ENCODE results near the gene PPM1J. TPM values are rescaled to one million over a fixed set of nuclear protein-coding genes. Genes with fewer than 3 reads are reported as not detected.
"Not testable (repeated sequence)": the region's sequence is repeated elsewhere in the genome, so short reads cannot be mapped to it uniquely, and the experiment has no call there.

PPM1J gene, protein sequence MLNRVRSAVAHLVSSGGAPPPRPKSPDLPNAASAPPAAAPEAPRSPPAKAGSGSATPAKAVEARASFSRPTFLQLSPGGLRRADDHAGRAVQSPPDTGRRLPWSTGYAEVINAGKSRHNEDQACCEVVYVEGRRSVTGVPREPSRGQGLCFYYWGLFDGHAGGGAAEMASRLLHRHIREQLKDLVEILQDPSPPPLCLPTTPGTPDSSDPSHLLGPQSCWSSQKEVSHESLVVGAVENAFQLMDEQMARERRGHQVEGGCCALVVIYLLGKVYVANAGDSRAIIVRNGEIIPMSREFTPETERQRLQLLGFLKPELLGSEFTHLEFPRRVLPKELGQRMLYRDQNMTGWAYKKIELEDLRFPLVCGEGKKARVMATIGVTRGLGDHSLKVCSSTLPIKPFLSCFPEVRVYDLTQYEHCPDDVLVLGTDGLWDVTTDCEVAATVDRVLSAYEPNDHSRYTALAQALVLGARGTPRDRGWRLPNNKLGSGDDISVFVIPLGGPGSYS
- total RNA-seq: 1.5 and 2.4 TPM in 2 replicates
- polyA plus RNA-seq (2012): 0.69 TPM

DNA sequence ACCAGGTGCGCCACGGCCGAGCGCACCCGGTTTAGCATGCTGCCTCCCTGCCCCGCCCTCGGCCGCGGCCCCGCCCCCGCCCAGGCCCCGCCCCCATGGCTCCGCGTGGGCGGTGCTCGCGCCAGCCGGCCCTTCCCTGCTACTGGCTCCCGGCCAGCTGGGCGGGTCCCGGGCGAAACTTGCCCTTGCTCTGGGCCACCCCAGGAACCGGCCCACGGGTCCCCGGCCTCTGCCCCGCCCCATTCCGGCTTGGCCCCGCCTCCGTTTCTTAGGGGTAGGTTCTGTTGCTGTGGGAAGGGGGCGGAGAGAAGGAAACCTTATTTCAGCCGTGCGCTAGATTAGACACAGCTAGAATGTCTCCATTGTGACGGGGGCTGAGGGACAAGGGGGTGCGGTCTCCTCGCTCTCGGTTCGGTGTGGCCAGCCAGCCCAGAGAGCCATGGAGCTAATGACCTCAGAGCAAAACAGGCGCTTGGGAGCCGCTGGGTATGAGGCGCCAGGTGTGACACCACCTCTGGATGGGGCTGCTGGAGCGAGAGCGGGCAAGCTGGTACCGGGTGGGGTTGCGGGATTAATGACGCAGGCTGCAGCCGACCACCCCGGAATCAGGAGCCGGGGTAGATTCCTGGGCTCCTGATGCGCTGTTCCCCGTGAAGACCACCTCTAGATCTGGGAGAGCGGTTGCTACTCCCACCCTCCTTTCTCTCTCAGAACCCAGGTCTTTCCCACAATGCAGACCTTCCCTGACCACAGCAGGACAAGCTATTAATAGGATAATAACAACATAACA lies at the start of gene PPM1J:
Gene PPM1J, minus strand, starts transcription at position 69 of the 790 bp plus-strand sequence. Its CDS starts 31 bp downstream, at position 38.
- peak; percentile 94 for DNase-seq (ENCODE audit: low read depth)

DNA sequence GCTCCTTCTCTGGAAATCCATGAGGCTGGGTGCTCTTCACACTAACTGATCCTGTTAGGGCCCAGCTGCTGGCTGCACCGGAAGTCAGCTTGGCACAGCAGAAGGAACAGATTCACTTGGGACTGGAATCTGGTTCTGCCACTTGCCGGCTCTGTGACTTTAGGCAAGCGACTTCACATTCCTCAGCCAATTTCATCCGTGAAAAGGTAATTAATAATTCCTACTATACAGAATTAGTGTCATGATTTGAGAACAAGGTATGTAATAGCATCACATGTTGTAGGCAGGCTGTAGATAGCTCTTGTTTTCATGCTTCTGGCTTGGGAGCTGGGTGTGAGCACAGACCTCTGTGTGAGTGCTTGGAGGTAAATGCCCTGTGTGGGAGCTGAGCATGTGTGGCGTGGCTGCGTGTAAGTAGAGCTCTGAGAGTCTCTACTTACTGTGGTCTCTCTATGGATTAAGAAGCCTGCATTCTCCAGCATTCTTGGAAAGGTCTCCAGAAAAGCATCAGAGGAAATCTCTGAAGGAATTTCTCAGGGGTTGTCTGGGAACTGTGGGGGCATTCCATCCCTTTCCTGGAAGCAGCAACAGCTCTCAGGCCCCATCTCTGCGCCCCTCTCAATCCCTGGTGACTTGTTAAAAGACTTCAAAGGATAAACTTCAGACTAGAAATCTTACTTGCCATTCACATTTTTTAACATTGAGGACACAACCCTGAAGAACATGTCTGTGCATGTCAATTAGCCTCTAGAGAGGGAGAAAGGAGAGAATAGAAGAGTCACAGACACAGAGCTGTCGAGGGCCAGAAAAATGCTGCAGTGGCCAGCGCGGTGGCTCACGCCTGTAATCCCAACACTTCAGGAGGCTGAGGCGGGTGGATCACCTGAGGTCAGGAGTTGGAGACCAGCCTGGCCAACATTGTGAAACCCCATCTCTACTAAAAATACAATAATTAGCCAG lies 47.7 kb upstream of the PPM1J start:
- peak; percentile 67 for DNase-seq (ENCODE audit: low read depth)

DNA sequence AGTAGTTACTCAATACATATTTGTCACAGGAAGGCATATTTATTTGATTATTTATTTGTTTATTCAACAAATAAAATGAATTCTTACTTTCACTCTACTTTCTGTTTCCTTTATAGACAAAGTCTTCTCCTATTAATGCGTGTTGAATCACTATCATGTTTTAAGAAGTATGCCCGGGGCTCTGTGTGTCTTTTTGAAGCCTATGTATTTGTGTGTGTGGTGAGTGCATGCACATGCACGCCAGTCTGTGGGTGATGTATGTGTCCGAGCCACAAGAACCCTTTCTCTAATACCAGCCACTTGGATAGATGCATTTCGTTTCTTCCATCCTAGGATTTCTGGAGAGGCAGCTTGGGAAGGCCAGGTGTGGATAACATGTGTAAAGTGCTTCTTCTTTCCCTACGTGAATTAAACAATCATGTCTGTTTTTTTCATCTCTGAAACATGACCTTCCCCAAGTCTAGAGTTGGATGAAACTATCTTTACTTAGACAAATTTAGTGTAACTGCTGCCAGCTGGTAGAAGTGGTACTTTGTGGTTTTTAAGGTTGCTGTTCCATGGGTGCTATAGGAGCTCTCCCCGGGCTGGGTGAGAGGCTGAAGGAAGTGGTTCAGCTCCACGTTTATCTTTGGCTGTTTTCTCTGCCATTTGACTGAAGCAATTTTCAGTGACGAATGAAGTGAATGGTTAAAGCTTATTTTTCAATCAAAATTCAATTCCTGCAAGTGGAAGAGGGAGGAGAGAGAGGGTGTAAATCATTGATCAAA lies 46.8 kb upstream of the PPM1J start:
- DNase-seq (ENCODE audit: low read depth): peak; percentile 11

DNA sequence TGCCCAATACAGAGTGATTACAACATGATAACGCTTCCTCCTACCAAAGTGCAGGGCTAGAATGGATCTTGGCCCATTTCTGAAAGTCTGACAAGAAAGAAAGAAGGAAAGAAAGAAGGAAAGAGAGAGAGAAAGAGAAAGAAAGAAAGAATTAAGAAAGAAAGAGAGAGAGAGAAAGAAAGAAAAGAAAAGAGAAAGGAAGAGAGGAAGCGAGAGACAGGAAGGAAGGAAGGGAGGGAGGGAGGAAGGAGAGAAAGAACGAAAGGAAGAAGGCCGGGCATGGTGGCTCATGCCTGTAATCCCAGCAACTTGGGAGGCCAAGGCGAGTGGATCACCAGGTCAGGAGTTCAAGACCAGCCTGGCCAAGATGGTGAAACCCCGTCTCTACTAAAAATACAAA lies 44.1 kb upstream of the PPM1J start:
- no peak for DNase-seq (ENCODE audit: low read depth)

DNA sequence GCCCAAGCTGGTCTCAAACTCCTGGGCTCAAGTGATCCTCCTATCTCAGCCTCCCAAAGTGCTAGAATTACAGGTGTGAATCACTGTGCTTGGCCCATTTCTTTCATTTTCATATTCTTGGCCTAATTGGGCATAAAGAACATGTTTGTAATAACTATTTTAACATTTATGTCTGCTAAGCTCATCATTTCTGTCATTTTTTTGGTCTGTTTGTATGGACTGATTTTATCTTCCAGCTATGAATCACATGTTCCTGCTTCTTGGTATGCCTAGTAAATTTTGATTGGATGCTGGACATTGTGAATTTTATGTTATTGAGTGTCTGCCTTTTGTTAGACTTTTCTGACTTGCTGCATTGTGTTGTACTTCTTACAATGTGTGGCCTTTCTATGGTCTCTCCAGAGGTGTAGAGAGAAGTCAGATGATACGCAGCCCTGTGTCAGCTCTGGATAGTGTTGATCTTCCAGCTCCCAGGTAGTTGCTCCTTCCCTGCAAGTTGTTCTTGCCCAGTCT lies 39.0 kb upstream of the PPM1J start:
- no peak for DNase-seq (ENCODE audit: low read depth)

DNA sequence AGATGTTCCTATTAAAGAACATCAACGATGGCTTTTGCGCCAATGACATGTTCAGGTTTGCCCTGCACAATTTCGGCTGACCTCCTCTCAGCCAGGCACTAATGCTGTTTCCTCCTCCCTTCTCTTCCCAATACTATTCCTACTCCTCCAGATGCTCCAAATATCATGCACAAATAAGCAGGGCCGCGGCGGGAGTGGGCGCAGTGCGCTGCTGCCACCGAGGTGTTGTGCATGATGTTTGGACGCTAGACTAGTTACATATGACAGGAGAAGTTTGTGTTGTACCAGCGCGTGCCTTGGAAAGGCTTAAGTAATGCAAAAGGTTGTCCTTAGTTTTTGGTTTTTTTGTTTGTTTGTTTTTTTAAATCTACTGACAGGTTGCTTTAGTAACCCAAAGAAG lies 33.3 kb upstream of the PPM1J start:
- no peak for DNase-seq (ENCODE audit: low read depth)

DNA sequence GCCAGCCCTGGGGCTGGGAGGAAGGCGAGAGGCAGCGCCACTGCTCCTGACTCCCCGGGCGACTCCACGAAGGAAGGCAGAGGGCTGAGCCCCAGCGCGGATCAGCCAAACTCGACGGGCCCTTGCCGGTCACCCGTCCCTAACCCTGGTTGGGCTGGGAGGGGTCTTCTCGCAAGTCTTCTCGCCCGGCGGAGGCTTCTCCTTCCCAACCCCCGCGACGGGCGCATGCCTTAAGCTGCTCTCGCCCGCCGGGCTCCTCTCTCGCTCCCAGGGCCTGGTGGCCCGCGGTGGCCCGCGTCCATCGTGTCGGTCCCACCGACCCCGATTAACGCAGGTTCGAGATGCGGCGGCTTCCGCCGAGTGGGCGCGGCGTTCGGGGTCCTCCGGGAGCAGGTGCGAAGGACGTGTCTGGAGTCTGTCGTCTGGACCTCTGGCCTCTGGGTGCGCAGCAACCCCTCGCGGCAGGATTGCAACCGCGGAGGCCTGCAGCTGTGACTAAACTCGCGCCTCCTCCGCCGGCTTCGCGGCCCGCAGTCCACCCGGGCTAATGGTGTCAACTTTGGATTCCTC lies 29.0 kb upstream of the PPM1J start:
- DNase-seq (ENCODE audit: low read depth): peak; percentile 58

DNA sequence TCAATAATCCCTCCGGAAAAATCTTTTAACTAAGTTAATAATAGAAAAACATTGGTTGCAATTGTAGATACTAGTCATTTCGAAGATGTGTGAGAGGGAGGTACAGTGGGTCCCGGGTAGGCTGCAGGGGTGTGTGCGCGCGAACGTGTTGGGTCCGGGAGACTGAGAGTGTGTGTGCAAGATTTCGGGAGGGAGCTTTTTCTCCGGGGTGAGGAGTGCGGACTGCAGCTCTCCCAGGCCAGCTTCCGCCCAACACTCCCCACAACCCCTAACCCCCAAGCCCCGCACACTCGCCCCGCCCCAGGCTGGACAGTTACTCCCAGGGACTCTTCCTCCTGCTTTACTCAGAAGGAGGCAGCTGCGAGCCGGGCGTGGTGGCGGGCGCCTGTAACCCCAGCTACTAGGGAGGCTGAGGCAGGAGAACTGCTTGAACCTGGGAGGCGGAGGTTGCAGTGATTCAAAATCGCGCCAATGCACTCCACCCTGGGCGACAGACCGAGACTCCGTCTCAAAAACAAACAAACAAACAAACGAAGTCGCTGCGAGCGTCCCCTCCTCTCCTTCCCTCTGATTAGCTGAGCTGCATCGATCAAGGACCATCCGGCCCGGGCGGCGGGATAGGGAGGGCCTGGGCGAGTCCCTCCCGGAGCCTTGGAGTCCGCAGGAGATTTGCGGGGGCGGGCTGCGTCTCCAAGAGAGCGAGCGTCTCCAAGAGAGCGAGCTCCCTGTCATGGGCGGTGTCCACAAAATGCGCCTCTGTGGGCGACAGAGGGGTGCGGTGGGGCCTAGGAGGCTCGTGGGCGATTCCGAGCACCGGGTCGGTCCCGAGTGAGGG lies 28.3 kb upstream of the PPM1J start:
- DNase-seq (ENCODE audit: low read depth): no peak

DNA sequence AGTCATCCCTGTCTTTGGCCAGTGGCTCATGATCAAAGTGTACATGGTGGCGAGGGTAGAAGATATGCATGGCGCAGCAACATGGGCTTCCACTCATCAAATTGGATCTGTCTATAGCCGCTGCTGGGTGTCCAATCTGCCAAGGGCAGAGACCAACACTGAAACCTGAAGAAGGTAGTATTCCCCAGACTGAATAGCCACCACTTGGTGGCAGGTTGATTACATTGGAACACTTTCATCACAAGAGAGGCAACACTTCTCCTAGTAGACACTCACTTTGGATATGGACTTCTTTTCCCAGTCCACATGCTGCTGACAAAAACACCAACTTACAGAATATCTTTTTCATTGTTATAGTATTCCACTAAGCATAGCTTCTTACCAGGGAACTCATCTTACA lies 22.4 kb upstream of the PPM1J start:
- no peak for DNase-seq (ENCODE audit: low read depth)

DNA sequence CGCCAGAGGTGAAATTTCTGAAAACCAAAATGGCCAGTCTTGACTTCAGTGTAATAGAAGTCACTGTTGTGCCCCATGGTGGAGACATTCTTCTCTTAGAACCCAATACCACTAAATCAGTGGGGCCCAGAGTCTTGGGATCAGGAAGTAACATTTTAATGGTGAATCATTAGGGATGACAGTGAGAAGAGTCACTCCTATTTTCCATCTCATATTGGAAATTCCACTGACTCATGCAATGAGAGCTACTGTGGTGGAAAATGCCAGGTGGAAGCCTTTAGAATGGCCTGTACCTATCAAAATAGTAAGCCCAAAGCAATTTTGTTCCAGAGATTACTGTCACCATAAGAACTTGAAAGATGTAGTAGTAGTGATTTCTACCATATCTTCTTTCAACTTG lies 20.6 kb upstream of the PPM1J start:
- peak; percentile 77 for DNase-seq (ENCODE audit: low read depth)

DNA sequence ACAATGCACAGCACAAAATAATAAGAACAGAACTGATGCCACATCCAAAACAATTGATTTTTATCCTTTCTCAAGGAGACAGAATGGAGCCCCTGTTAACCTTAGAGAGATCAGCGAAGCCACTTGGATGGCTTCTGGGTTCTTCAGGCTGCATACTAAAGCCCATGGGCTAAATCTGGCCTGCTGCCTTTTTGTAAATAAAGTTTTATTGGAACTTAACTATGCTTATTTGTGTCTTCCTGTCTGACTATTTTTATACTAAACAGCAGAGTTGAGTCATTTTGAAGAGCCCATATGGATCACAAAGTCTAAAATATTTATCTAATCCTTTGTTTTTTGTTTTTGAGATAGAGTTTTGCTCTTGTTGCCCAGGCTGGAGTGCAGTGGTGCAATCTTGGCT lies 16.3 kb upstream of the PPM1J start:
- no peak for DNase-seq (ENCODE audit: low read depth)

DNA sequence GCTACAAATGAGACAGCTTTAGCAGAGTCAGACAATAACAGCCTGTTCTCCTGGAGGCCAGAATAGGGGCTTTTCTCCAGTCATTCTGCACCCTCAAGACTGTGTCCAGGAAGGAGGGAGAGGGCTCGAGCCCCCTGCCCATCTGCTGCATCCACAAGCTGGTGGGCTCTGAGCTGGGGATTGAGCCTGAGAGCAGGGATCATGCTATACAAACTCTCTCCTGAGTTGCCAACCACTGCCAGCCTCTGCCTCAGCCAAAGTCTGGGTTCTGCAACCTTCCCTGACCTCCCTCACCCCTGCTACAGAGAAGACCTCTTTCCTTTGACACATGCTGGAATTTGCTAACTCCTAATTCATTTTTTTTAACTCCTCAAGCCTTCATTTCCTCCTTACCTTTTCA lies 14.8 kb upstream of the PPM1J start:
- DNase-seq (ENCODE audit: low read depth): no peak

DNA sequence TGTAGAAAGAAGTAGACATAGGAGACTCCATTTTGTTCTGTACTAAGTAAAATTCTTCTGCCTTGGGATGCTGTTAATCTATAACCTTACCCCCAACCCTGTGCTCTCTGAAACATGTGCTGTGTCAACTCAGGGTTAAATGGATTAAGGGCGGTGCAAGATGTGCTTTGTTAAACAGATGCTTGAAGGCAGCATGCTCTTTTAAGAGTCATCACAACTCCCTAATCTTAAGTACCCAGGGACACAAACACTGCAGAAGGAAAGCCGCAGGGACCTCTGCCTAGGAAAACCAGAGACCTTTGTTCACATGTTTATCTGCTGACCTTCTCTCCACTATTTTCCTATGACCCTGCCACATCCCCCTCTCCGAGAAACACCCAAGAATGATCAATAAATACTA lies 13.9 kb upstream of the PPM1J start:
- DNase-seq (ENCODE audit: low read depth): not testable (repeated sequence)

DNA sequence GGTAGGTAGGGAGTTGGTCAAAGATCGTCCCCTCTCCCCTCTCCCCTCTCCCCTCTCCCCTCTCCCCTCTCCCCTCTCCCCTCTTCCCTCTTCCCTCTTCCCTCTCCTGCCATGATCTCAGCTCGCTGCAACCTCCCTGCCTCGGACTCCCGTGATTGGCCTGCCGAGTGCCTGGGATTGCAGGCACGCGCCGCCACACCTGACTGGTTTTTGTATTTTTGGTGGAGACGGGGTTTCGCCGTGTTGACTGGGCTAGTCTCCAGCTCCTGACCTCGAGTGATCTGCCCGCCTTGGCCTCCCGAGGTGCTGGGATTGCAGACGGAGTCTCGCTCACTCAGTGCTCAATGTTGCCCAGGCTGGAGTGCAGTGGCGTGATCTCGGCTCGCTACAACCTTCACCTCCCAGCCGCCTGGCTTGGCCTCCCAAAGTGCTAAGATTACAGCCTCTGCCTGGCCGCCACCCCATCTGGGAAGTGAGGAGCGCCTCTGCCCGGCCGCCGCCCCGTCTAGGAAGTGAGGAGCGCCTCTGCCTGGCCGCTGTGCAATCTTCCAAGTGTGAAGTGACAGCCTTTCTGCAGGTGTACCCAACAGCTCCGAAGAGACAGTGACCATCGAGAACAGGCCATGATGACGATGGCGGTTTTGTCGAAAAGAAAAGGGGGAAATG lies 13.3 kb upstream of the PPM1J start:
- DNase-seq (ENCODE audit: low read depth): not testable (repeated sequence)

DNA sequence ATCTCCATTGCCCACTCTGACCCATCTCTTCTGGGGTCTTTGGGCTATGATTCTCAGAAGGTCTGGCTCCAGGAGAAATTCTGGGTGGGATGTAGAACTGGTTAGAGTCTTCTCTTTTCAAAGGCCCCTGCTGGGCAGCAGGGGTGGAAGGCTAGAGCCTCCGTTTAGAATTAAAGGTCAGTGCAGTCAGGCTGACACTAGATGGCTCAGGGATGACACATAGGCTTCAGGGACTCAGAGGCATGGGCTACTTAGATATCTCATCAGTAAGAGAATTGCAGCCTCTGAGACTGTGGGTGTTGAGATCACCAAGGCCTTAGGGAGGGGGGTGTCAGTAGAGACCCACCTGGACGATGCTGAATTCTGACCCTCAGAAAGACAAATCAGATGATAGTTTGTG lies 12.6 kb upstream of the PPM1J start:
- DNase-seq (ENCODE audit: low read depth): peak; percentile 53

DNA sequence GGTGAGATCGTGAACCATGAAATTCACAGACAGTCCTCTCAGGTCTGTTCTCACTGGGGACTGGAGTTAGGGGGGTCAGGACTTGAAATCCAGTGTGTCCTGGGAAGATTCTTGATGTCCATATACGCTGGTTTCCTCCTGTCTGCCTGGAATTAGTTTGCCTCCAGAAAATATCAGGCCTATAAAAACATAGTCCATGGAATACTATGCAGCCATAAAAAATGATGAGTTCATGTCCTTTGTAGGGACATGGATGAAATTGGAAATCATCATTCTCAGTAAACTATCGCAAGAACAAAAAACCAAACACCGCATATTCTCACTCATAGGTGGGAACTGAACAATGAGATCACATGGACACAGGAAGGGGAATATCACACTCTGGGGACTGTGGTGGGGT lies 9.1 kb upstream of the PPM1J start:
- not testable (repeated sequence) for DNase-seq (ENCODE audit: low read depth)

DNA sequence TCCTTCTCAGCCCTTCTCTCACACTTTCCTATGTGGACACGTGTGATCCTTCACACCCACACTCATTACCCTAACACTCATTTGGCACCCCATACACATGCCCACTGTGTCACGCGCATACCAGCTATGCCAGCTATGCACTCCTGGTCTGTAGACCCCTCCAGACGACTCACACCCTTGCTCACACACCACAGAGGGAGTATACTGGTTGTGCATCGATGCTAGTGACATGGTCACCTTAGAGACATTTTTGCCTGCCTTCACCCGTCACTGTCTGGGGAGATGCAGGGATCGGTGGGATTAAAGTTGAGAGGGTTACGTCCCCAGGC lies 8.3 kb upstream of the PPM1J start:
- DNase-seq (ENCODE audit: low read depth): no peak
